GM23248 (cell line): ENCODE measurements around the gene CSNK2B. TPM values are rescaled to one million over a fixed set of nuclear protein-coding genes. Genes with fewer than 3 reads are reported as not detected.

Source experiments
- DNase-seq: peaks from one replicate; pipeline ENCODE4 v3.0.0-alpha.2; 2015
- H2AFZ ChIP-seq: fragments of 200-600 bp; sonication (generic); 2 replicates; pipeline ENCODE4 v1.6.1; 2016; ENCODE audit warnings: antibody characterized with exemption
- H3F3A ChIP-seq: fragments of 200-600 bp; sonication (generic); 2 replicates; pipeline ENCODE4 v1.6.1; 2016; ENCODE audit warnings: mild to moderate bottlenecking, antibody characterized with exemption, mixed run types; ENCODE audit not compliant: insufficient read depth
- H3K27ac ChIP-seq: fragments of 200-600 bp; sonication (generic); 2 replicates; pipeline ENCODE4 v1.5.1; 2016; ENCODE audit warnings: mild to moderate bottlenecking
- H3K27me3 ChIP-seq: fragments of 200-600 bp; sonication (generic); replicated peaks from 2 replicates; pipeline ENCODE4 v1.6.1; 2016; ENCODE audit warnings: mild to moderate bottlenecking; ENCODE audit not compliant: insufficient read depth
- H3K36me3 ChIP-seq: fragments of 200-600 bp; sonication (generic); 2 replicates; pipeline ENCODE4 v1.6.1; 2016; ENCODE audit warnings: low read depth, mild to moderate bottlenecking
- H3K4me1 ChIP-seq: fragments of 200-600 bp; sonication (generic); 2 replicates; pipeline ENCODE4 v1.6.1; 2016; ENCODE audit warnings: mild to moderate bottlenecking; ENCODE audit not compliant: insufficient read depth
- H3K4me2 ChIP-seq: fragments of 200-600 bp; sonication (generic); one replicate; pipeline ENCODE4 v1.6.1; 2016; ENCODE audit warnings: mild to moderate bottlenecking; ENCODE audit not compliant: unreplicated experiment
- H3K4me3 ChIP-seq: fragments of 200-600 bp; sonication (generic); 2 replicates; pipeline ENCODE4 v1.5.1; 2016; ENCODE audit warnings: mild to moderate bottlenecking
- H3K79me2 ChIP-seq: fragments of 200-600 bp; sonication (generic); 2 replicates; pipeline ENCODE4 v1.6.1; 2016; ENCODE audit warnings: mild to moderate bottlenecking; ENCODE audit not compliant: insufficient read depth
- H3K9ac ChIP-seq: fragments of 200-600 bp; sonication (generic); 2 replicates; pipeline ENCODE4 v1.6.1; 2016; ENCODE audit warnings: mild to moderate bottlenecking
- H3K9me2 ChIP-seq: fragments of 200-600 bp; sonication (generic); 2 replicates; pipeline ENCODE4 v1.6.1; 2016; ENCODE audit warnings: mixed run types, mild to moderate bottlenecking, moderate library complexity; ENCODE audit not compliant: insufficient read depth
- H3K9me3 ChIP-seq: fragments of 200-600 bp; sonication (generic); one replicate; pipeline ENCODE4 v1.6.1; 2017; ENCODE audit warnings: low read depth
- H4K20me1 ChIP-seq: fragments of 200-600 bp; sonication (generic); 2 replicates; pipeline ENCODE4 v1.6.0; 2016; ENCODE audit not compliant: insufficient read depth
- EZH2 ChIP-seq: fragments of 200-600 bp; sonication (generic); IDR thresholded peaks from 2 replicates; pipeline ENCODE4 v1.6.1; 2018; ENCODE audit warnings: antibody characterized with exemption, mild to moderate bottlenecking; ENCODE audit not compliant: insufficient read depth, poor library complexity, severe bottlenecking
- EZH2phosphoT487 ChIP-seq: fragments of 200-600 bp; sonication (generic); IDR thresholded peaks from 2 replicates; pipeline ENCODE4 v1.6.1; 2018; ENCODE audit warnings: antibody characterized with exemption, moderate library complexity, mild to moderate bottlenecking, low read depth; ENCODE audit not compliant: insufficient read depth
- WGBS, 2 experiments: methylation state at CpG; one replicate each; pipeline ENCODE4 v1.1.6; 2015 to 2017; ENCODE audit warnings: low lambda C conversion rate in 2 of 2, low coverage in 1 of 2; ENCODE audit errors: missing lambda C conversion rate in 2 of 2; 5-methylcytosine and 5-hydroxymethylcytosine counted together
- in situ Hi-C: fragments of 300-500 bp; cut with MboI; formaldehyde crosslinking; loops from 2 replicates; pipeline ENCODE4 v1.15.0; 2020
- polyA plus RNA-seq: library from polyadenylated mRNA; unstranded; fragments of >200 nt; fragmentation: Nextera tagmentation; extraction: Ambion mirVana; gene quantifications from 2 replicates; pipeline ENCODE4 v1.2.1, GENCODE V29; 2016
- total RNA-seq: library from RNA; depleted of rRNA; stranded (reverse); fragments of >200 nt; shearing (Covaris generic); gene quantifications from 2 replicates; pipeline ENCODE4 v1.2.3, GENCODE V29; 2014

CSNK2B gene
- total and polyA plus RNA-seq, 2 experiments from 2014 or later: 224 to 256 TPM

DNA sequence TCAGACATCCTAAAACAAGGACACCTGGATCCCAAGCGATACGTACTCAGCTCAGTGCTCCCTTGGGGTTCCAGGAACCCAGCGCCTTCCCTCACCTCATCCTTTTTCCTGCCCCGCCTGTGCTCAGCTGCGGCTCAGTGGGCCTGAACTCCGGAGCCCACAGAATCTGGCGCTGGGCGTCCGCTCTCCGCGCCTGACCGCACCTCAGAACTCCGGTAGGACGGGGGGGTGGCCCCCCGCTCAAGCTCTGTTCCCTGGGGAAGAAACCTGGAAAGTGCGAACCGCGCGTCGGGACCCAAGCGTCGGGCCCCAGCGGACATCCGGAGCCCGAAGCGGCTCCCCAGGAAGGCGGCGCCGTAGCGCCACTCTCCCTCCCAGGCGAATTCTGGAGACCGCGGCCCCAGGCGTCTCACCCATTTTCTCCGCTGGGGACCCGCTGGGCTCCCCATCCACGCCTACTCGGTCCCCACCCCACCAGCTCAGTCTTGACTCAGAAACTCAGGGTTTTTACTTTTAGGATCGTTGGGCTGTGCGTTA is 15.3 kb downstream of the CSNK2B start:
- H3K27me3 ChIP-seq: no peaks in the 10 kb centered on the region
- peaks cover 9% of the 10 kb centered on the region; the same call in 1 of the 2 replicates for H3K4me1 ChIP-seq
- DNase-seq: peak; percentile 79
- H3K4me2 ChIP-seq: peak overlapping the region; percentile 91
- H3K36me3 ChIP-seq: no peaks in the 10 kb centered on the region; the same call in 1 of the 2 replicates
- no peaks in the 10 kb centered on the region for H3K9me3 ChIP-seq
- in situ Hi-C loops: no loop called here
- H3F3A ChIP-seq: peaks cover 29% of the 10 kb centered on the region
- peak overlapping the region; percentile 69 for H3K27ac ChIP-seq
- H3K79me2 ChIP-seq: no peaks in the 10 kb centered on the region
- 2% methylated on average over 38 of the region's 40 CpGs for WGBS, 2 experiments
- peak overlapping the region; percentile 79 for H3K4me3 ChIP-seq
- H2AFZ ChIP-seq: peak overlapping the region; percentile 93
- no peaks in the 10 kb centered on the region for H3K9me2 ChIP-seq
- H3K9ac ChIP-seq: peak overlapping the region; percentile 79
- no peak for TF ChIP-seq EZH2
- TF ChIP-seq EZH2phosphoT487: no peak
- no peaks in the 10 kb centered on the region for H4K20me1 ChIP-seq

DNA sequence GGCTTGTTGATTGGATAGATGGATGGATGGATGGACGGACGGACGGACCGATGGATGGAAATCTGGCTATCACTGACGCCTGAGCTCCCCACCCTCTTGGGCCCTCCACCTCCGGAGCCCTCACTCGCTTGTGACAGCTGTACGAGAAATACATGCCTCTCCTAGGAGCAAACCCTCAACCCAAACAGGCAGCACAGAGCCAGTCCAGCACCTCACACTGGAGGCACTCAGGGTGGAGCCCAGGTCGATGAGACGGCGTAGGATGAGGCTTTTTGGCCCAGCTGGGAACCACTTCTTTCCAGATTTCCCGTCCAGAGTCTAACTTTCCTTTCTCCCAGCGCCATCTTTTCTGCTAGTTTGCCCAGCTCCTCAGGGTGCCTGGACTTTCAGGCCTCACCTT is 17.7 kb downstream of the CSNK2B start:
- 94 to 95% methylated on average over 9 to 13 of the region's 13 CpGs for WGBS, 2 experiments
- H3K27me3 ChIP-seq: no peaks in the 10 kb centered on the region
- H4K20me1 ChIP-seq: no peaks in the 10 kb centered on the region
- H2AFZ ChIP-seq: no peak overlapping the region
- peaks cover 14% of the 10 kb centered on the region; the same call in 1 of the 2 replicates for H3F3A ChIP-seq
- no peak overlapping the region for H3K4me2 ChIP-seq
- DNase-seq: no peak
- in situ Hi-C loops: no loop called here
- peaks cover 9% of the 10 kb centered on the region; the same call in 1 of the 2 replicates for H3K4me1 ChIP-seq
- H3K27ac ChIP-seq: no peak overlapping the region
- H3K9me2 ChIP-seq: no peaks in the 10 kb centered on the region
- TF ChIP-seq EZH2: no peak
- no peak for TF ChIP-seq EZH2phosphoT487
- H3K4me3 ChIP-seq: no peak overlapping the region
- no peaks in the 10 kb centered on the region for H3K79me2 ChIP-seq
- peaks cover 4% of the 10 kb centered on the region; the same call in 1 of the 2 replicates for H3K36me3 ChIP-seq
- H3K9me3 ChIP-seq: no peaks in the 10 kb centered on the region
- no peak overlapping the region for H3K9ac ChIP-seq

- H3K27ac ChIP-seq: no peak overlapping the region
- no peaks in the 10 kb centered on the region for H3K9me2 ChIP-seq
- no peak for DNase-seq
- H3K4me2 ChIP-seq: no peak overlapping the region
- H3K27me3 ChIP-seq: no peaks in the 10 kb centered on the region
- H3K4me3 ChIP-seq: no peak overlapping the region
- in situ Hi-C loops: no loop called here
- WGBS, 2 experiments: 76 to 84% methylated on average over 5 of the region's 5 CpGs
- TF ChIP-seq EZH2 (no peak), EZH2phosphoT487 (no peak)
- H3K36me3 ChIP-seq: peaks cover 4% of the 10 kb centered on the region; the same call in 1 of the 2 replicates
- H3K9ac ChIP-seq: no peak overlapping the region
- peaks cover 7% of the 10 kb centered on the region; the same call in 1 of the 2 replicates for H3F3A ChIP-seq
- H2AFZ ChIP-seq: no peak overlapping the region
- no peaks in the 10 kb centered on the region for H4K20me1 ChIP-seq
- H3K9me3 ChIP-seq: no peaks in the 10 kb centered on the region
- no peaks in the 10 kb centered on the region for H3K79me2 ChIP-seq
- peaks cover 4% of the 10 kb centered on the region; the same call in 1 of the 2 replicates for H3K4me1 ChIP-seq
These were observed 20.6 kb downstream of the CSNK2B start for GRCh38 chr6:31686483-31686882.

DNA sequence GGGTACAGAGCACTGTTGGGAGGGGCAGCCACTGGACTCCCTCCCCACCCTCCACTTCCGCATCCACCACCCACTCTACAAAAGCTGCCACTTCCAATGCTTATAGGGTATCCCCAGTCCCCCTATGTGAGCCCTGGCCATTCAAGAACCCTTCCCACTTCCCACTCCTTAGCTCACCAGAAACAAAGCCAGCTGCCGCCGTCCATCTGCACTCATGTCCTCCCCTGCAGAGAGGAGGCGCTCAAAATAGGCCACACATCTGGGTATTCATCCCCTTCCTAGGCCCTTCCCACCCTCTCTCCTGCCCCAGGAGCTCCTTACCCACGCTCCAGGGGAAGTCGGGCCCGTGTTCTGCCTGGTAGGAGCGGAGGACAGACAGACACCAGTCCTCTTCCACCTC is 21.4 kb downstream of the CSNK2B start:
- Histone ChIP-seq H3K4me2 (no peak overlapping the region), H3K79me2 (no peaks in the 10 kb centered on the region), H4K20me1 (no peaks in the 10 kb centered on the region), H3F3A (peaks cover under 1% of the 10 kb centered on the region; the same call in 1 of the 2 replicates), H3K9me3 (no peaks in the 10 kb centered on the region), H3K4me1 (no peaks in the 10 kb centered on the region), H3K27me3 (no peaks in the 10 kb centered on the region), H3K9me2 (no peaks in the 10 kb centered on the region), H3K36me3 (peaks cover 9% of the 10 kb centered on the region; the same call in 1 of the 2 replicates), H3K4me3 (no peak overlapping the region), H2AFZ (no peak overlapping the region), H3K27ac (no peak overlapping the region), H3K9ac (no peak overlapping the region)
- in situ Hi-C loops: no loop called here
- DNase-seq: no peak
- WGBS, 2 experiments: 80 to 81% methylated on average over 7 to 8 of the region's 8 CpGs
- no peak for TF ChIP-seq EZH2
- no peak for TF ChIP-seq EZH2phosphoT487
